GM23248 (cell line): ENCODE results near the gene MPRIP. TPM values are rescaled to one million over a fixed set of nuclear protein-coding genes. Genes with fewer than 3 reads are reported as not detected.

Experiments used
- DNase-seq: peaks from one replicate; pipeline ENCODE4 v3.0.0-alpha.2; 2015
- H2AFZ ChIP-seq: fragments of 200-600 bp; sonication (generic); 2 replicates; pipeline ENCODE4 v1.6.1; 2016; ENCODE audit warnings: antibody characterized with exemption
- H3F3A ChIP-seq: fragments of 200-600 bp; sonication (generic); 2 replicates; pipeline ENCODE4 v1.6.1; 2016; ENCODE audit warnings: mild to moderate bottlenecking, antibody characterized with exemption, mixed run types; ENCODE audit not compliant: insufficient read depth
- H3K27ac ChIP-seq: fragments of 200-600 bp; sonication (generic); 2 replicates; pipeline ENCODE4 v1.5.1; 2016; ENCODE audit warnings: mild to moderate bottlenecking
- H3K27me3 ChIP-seq: fragments of 200-600 bp; sonication (generic); replicated peaks from 2 replicates; pipeline ENCODE4 v1.6.1; 2016; ENCODE audit warnings: mild to moderate bottlenecking; ENCODE audit not compliant: insufficient read depth
- H3K36me3 ChIP-seq: fragments of 200-600 bp; sonication (generic); 2 replicates; pipeline ENCODE4 v1.6.1; 2016; ENCODE audit warnings: low read depth, mild to moderate bottlenecking
- H3K4me1 ChIP-seq: fragments of 200-600 bp; sonication (generic); 2 replicates; pipeline ENCODE4 v1.6.1; 2016; ENCODE audit warnings: mild to moderate bottlenecking; ENCODE audit not compliant: insufficient read depth
- H3K4me2 ChIP-seq: fragments of 200-600 bp; sonication (generic); one replicate; pipeline ENCODE4 v1.6.1; 2016; ENCODE audit warnings: mild to moderate bottlenecking; ENCODE audit not compliant: unreplicated experiment
- H3K4me3 ChIP-seq: fragments of 200-600 bp; sonication (generic); 2 replicates; pipeline ENCODE4 v1.5.1; 2016; ENCODE audit warnings: mild to moderate bottlenecking
- H3K79me2 ChIP-seq: fragments of 200-600 bp; sonication (generic); 2 replicates; pipeline ENCODE4 v1.6.1; 2016; ENCODE audit warnings: mild to moderate bottlenecking; ENCODE audit not compliant: insufficient read depth
- H3K9ac ChIP-seq: fragments of 200-600 bp; sonication (generic); 2 replicates; pipeline ENCODE4 v1.6.1; 2016; ENCODE audit warnings: mild to moderate bottlenecking
- H3K9me2 ChIP-seq: fragments of 200-600 bp; sonication (generic); 2 replicates; pipeline ENCODE4 v1.6.1; 2016; ENCODE audit warnings: mixed run types, mild to moderate bottlenecking, moderate library complexity; ENCODE audit not compliant: insufficient read depth
- H3K9me3 ChIP-seq: fragments of 200-600 bp; sonication (generic); one replicate; pipeline ENCODE4 v1.6.1; 2017; ENCODE audit warnings: low read depth
- H4K20me1 ChIP-seq: fragments of 200-600 bp; sonication (generic); 2 replicates; pipeline ENCODE4 v1.6.0; 2016; ENCODE audit not compliant: insufficient read depth
- EZH2 ChIP-seq: fragments of 200-600 bp; sonication (generic); IDR thresholded peaks from 2 replicates; pipeline ENCODE4 v1.6.1; 2018; ENCODE audit warnings: antibody characterized with exemption, mild to moderate bottlenecking; ENCODE audit not compliant: insufficient read depth, poor library complexity, severe bottlenecking
- EZH2phosphoT487 ChIP-seq: fragments of 200-600 bp; sonication (generic); IDR thresholded peaks from 2 replicates; pipeline ENCODE4 v1.6.1; 2018; ENCODE audit warnings: antibody characterized with exemption, moderate library complexity, mild to moderate bottlenecking, low read depth; ENCODE audit not compliant: insufficient read depth
- WGBS, 2 experiments: methylation state at CpG; one replicate each; pipeline ENCODE4 v1.1.6; 2015 to 2017; ENCODE audit warnings: low lambda C conversion rate in 2 of 2, low coverage in 1 of 2; ENCODE audit errors: missing lambda C conversion rate in 2 of 2; 5-methylcytosine and 5-hydroxymethylcytosine counted together
- in situ Hi-C: fragments of 300-500 bp; cut with MboI; formaldehyde crosslinking; loops from 2 replicates; pipeline ENCODE4 v1.15.0; 2020
- polyA plus RNA-seq: library from polyadenylated mRNA; unstranded; fragments of >200 nt; fragmentation: Nextera tagmentation; extraction: Ambion mirVana; gene quantifications from 2 replicates; pipeline ENCODE4 v1.2.1, GENCODE V29; 2016
- total RNA-seq: library from RNA; depleted of rRNA; stranded (reverse); fragments of >200 nt; shearing (Covaris generic); gene quantifications from 2 replicates; pipeline ENCODE4 v1.2.3, GENCODE V29; 2014

Gene MPRIP
- total and polyA plus RNA-seq, 2 experiments from 2014 or later, result 73.5 to 292 TPM

GRCh38 chr17:17236295-17237025 lies 194.2 kb downstream of the MPRIP start:
- no peaks in the 10 kb centered on the region for H3K9me3 ChIP-seq
- no peak for TF ChIP-seq EZH2
- no peak for TF ChIP-seq EZH2phosphoT487
- H3K4me3 ChIP-seq, result peak overlapping the region; percentile 94
- peak overlapping the region; percentile 99 for H3K9ac ChIP-seq
- no peaks in the 10 kb centered on the region for H4K20me1 ChIP-seq
- no peaks in the 10 kb centered on the region for H3K27me3 ChIP-seq
- peak overlapping the region; percentile 97 for H2AFZ ChIP-seq
- peak; percentile 82 for DNase-seq
- no peaks in the 10 kb centered on the region for H3K9me2 ChIP-seq
- in situ Hi-C loops, result no loop called here
- peaks cover 13% of the 10 kb centered on the region for H3K4me1 ChIP-seq
- H3K27ac ChIP-seq, result peak overlapping the region; percentile 94
- H3K36me3 ChIP-seq, result no peaks in the 10 kb centered on the region
- H3K4me2 ChIP-seq, result peak overlapping the region; percentile 92
- H3F3A ChIP-seq, result peaks cover 14% of the 10 kb centered on the region
- peaks cover 48% of the 10 kb centered on the region for H3K79me2 ChIP-seq
- WGBS, 2 experiments, result 0% methylated on average over 28 to 31 of the region's 31 CpGs

GRCh38 chr17:17237026-17237799 lies 195.0 kb downstream of the MPRIP start, which contains the start of gene FLCN:
Gene FLCN, minus strand, starts transcription at chr17:17237168. Its CDS starts 9,031 bp downstream, at chr17:17228137.
- in situ Hi-C loops, result no loop called here
- H3K36me3 ChIP-seq, result no peaks in the 10 kb centered on the region
- TF ChIP-seq EZH2phosphoT487 (no peak), EZH2 (no peak)
- no peaks in the 10 kb centered on the region for H3K9me2 ChIP-seq
- no peaks in the 10 kb centered on the region for H3K27me3 ChIP-seq
- 1% methylated on average over 34 to 44 of the region's 53 CpGs for WGBS, 2 experiments
- H3F3A ChIP-seq, result peaks cover 14% of the 10 kb centered on the region
- no peaks in the 10 kb centered on the region for H4K20me1 ChIP-seq
- peak within 1 kb of the TSS; percentile 94 for H3K4me3 ChIP-seq
- peak within 1 kb of the TSS; percentile 99 for H3K9ac ChIP-seq
- DNase-seq, result peak; percentile 95
- peaks cover 13% of the 10 kb centered on the region for H3K4me1 ChIP-seq
- peak within 1 kb of the TSS; percentile 92 for H3K4me2 ChIP-seq
- no peaks in the 10 kb centered on the region for H3K9me3 ChIP-seq
- H3K79me2 ChIP-seq, result peaks cover 47% of the 10 kb centered on the region
- peak within 1 kb of the TSS; percentile 94 for H3K27ac ChIP-seq
- peak within 1 kb of the TSS; percentile 97 for H2AFZ ChIP-seq

GRCh38 chr17:17239832-17240231 lies 197.6 kb downstream of the MPRIP start:
- TF ChIP-seq EZH2phosphoT487 (no peak), EZH2 (no peak)
- WGBS, 2 experiments, result 11 to 13% methylated on average over 1 of the region's 1 CpG
- Histone ChIP-seq H3K9me3 (no peaks in the 10 kb centered on the region), H3K4me2 (no peak overlapping the region), H3K36me3 (no peaks in the 10 kb centered on the region), H3K27ac (no peak overlapping the region), H3K79me2 (peaks cover 21% of the 10 kb centered on the region), H3K4me3 (no peak overlapping the region), H3K27me3 (no peaks in the 10 kb centered on the region), H3K9ac (no peak overlapping the region), H2AFZ (no peak overlapping the region), H4K20me1 (no peaks in the 10 kb centered on the region), H3K4me1 (peaks cover 13% of the 10 kb centered on the region), H3F3A (peaks cover 21% of the 10 kb centered on the region), H3K9me2 (no peaks in the 10 kb centered on the region)
- DNase-seq, result no peak
- in situ Hi-C loops, result no loop called here

GRCh38 chr17:17241656-17242055 lies 199.4 kb downstream of the MPRIP start:
- Histone ChIP-seq H2AFZ (no peak overlapping the region), H3K4me2 (no peak overlapping the region), H3K4me3 (no peak overlapping the region), H3K27me3 (no peaks in the 10 kb centered on the region), H3K27ac (no peak overlapping the region), H3F3A (peaks cover 20% of the 10 kb centered on the region; the same call in 1 of the 2 replicates), H4K20me1 (no peaks in the 10 kb centered on the region), H3K9ac (no peak overlapping the region), H3K36me3 (peaks cover 12% of the 10 kb centered on the region; the same call in 1 of the 2 replicates), H3K9me2 (no peaks in the 10 kb centered on the region), H3K9me3 (no peaks in the 10 kb centered on the region), H3K79me2 (peaks cover 3% of the 10 kb centered on the region), H3K4me1 (no peaks in the 10 kb centered on the region)
- in situ Hi-C loops, result no loop called here
- no peak for TF ChIP-seq EZH2
- TF ChIP-seq EZH2phosphoT487, result no peak
- no peak for DNase-seq
- WGBS, 2 experiments, result 85 to 86% methylated on average over 10 of the region's 10 CpGs
